T-helper 2 cell (primary cell): Measurements from ENCODE around the gene CNGA3.

Experiments
- DNase-seq, 5 experiments: peaks; one replicate each; pipeline versions ENCODE4 v3.0.0 to v3.0.0-alpha.2; 2012 to 2022

CNGA3 gene

DNA sequence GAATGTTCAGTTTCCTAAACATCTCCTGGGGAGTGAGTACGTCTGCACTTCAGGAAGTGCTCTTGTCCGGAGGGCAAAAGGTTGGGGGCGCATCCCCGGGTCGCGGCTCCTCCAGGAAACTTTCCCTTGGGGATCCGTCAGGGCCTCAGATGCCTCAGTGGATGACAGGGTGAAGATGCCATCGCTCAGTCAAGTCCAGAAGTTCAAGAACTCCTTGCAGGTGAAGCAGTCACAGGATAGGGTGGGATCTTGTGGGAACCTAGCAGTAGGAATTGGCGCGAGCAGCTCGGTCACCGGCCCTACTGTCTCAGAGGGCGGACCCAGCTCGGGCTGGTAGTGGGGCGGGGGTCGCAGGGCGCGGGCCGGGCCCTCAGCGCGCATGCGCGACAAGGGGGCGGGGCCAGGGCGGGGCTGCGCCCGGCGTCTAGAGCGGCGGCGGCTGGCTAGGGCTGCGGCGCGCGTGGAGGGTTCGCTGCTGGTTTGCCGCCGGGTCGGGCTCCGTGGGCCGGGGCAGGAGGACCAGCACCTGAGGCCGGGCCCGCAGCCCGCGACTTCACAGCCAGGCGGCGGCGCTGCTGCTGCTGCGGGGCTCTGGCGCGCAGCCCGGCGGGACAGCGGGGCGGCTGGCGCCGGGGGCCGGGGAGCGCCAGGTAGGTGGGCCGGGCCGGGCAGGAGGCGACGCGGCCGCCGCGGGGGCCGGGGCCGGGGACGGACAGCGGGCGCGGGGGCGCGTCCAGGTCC, 98.3 kb downstream of the CNGA3 start, which contains the start of gene INPP4A:
TSS of gene INPP4A (plus strand) at position 423 of the 741 bp plus-strand sequence. CDS start 75,191 bp downstream, outside the sequence.
- DNase-seq: peak; percentile 66 to 82 (median 73)

DNA sequence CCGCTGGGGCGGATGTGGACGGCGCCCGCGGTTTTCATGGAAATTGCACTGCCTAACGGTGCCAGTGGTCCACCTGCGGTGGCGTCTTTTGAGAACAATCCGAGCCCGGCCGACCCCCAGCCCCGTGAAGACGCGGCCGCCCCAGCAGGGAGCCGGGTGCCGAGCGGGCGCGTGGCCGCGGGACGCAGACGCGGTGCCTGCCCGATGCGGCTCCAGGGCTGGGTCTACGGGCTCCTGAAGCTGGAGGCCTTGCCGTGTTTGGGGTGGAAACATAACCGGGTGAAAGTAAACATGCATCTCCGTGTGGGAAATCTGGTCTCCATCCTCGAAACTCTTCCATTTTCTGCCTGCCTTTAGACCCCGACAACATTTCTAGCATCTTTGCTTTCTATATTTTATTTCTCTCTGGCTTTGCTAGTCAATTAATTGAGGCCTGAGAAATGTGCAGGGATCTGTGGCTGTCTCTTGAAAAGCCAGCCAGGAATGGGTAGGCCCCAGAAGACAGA, 99.0 kb downstream of the CNGA3 start:
- DNase-seq: peak in 1 of 5 experiments; percentile 45

DNA sequence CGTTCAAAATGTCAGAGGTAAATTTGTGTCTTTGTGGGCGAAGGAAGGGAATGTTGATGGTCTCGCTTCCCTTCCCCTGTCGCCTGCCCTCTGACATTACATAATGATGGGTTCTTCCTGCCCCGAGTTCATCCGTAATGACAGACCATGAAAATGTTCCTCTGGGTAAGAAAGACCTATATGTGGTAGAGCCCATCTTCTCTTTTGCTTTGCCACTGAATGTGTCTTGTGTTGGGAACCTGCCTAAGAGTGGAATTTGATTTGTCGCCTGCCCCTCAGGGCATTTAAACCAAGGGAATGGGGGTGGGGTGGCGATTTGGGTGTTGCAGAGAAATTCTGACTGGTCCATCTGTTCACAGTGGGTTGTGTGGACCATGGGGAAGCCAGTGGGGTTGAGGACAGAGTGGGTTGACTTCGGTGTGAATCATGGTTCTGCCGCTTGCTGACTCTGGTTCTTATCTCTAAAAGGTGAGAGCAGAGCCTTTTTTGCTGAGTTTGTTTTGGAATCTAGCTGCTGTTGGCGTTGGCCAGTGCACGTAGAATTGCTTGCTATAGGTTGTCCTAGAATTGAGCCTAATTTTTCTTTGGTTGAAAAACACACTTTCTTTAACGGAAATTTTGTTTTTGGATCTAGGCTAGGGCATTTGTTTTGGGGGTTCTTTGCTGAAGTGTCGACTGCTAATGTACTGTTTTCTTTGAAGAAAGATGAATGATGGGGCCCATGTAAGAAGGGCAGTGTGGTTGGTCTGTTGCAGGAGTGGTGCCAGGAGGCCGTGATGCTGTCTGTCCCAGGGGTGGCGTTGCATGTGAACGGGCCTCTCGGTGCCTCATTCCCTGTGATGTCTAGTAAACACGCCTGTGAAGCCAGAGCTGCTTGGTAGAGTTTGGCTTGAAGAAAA, 99.7 kb downstream of the CNGA3 start:
- DNase-seq: peak in 1 of 5 experiments; percentile 62

DNA sequence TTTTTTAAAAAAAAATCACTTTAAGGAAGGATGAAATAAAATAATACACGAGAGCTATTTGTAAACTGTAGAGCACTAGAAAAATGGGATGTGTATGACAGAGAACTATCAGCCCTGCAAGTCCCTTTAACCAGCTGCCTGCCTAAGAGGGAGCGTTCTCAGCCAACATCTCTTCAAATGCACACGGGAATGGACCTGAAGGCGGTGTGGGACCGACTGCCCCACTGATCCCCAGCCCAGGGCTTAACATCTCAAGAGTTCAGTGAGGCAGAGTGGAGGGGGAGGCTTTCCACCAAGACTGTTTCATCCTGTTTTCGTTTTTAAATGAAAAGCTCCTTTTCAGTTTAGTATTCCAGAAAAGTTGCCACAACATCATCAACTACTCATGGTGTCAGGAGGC, 100.6 kb downstream of the CNGA3 start:
- DNase-seq: no peak
